C4-2B (cell line): ENCODE measurements around the gene FAM174A.

Experiments
- CTCF ChIP-seq: fragments of 450-650 bp; conservative IDR thresholded peaks from 2 replicates; pipeline ENCODE4 v1.5.1; 2017; ENCODE audit warnings: mild to moderate bottlenecking
- ZFX ChIP-seq: fragments of 450-650 bp; IDR thresholded peaks from 2 replicates; pipeline ENCODE4 v1.6.1; 2017

- TF ChIP-seq CTCF (no peak), ZFX (no peak)
Measured at GRCh38 chr5:100584069-100584468, 48.9 kb downstream of the FAM174A start.
